Stimulated activated naive B cell treated with anti-CD40 and anti-IgM and Interleukin-4, amounts not matched to agents 10 μg/mL and 1 μg/mL and 100 μg/mL, for 72 hours (primary cell): Measurements from ENCODE around the gene TSTD2.

ENCODE experiments used
- ATAC-seq, 2 donors: fragments of 150-1000 bp; cut with Tn5 transposase; replicated peaks; 2 replicates each; pipeline ENCODE4 v1.10.0; 2021; ENCODE audit warnings: moderate library complexity in 1 of 2
- DNase-seq: peaks from one replicate; pipeline ENCODE4 v3.0.0; 2021
- H3K27ac Mint-ChIP-seq: one replicate; pipeline ENCODE4 v1.8.0; 2022; ENCODE audit warnings: mild to moderate bottlenecking, mixed read lengths
- H3K27me3 Mint-ChIP-seq, 2 donors: one replicate each; pipeline ENCODE4 v1.8.0; 2022; ENCODE audit warnings: mixed read lengths in 2 of 2
- H3K36me3 Mint-ChIP-seq, 2 donors: one replicate each; pipeline ENCODE4 v1.8.0; 2022; ENCODE audit warnings: mixed read lengths in 2 of 2, mild to moderate bottlenecking in 1 of 2
- H3K4me1 Mint-ChIP-seq, 2 donors: one replicate each; pipeline ENCODE4 v1.8.0; 2022; ENCODE audit warnings: mixed read lengths in 2 of 2, mild to moderate bottlenecking in 1 of 2
- H3K4me3 Mint-ChIP-seq, 2 donors: one replicate each; pipeline ENCODE4 v1.8.0; 2022; ENCODE audit warnings: mild to moderate bottlenecking in 2 of 2, mixed read lengths in 2 of 2, moderate library complexity in 1 of 2
- H3K9me3 Mint-ChIP-seq, 2 donors: one replicate each; pipeline ENCODE4 v1.8.0; 2022; ENCODE audit warnings: mixed read lengths in 2 of 2, mild to moderate bottlenecking in 1 of 2

The TSTD2 gene

GRCh38 chr9:97556721-97557605, 76.2 kb downstream of the TSTD2 start:
- Mint-ChIP-seq H3K27me3 (peaks cover 54 to 55% of the 10 kb centered on the region in 2 donors), H3K27ac (no peak overlapping the region), H3K4me3 (no peak overlapping the region), H3K9me3 (no peaks in the 10 kb centered on the region), H3K36me3 (no peaks in the 10 kb centered on the region), H3K4me1 (peaks cover 2 to 4% of the 10 kb centered on the region in 2 donors)
- ATAC-seq (no peak), DNase-seq (no peak)

DNA sequence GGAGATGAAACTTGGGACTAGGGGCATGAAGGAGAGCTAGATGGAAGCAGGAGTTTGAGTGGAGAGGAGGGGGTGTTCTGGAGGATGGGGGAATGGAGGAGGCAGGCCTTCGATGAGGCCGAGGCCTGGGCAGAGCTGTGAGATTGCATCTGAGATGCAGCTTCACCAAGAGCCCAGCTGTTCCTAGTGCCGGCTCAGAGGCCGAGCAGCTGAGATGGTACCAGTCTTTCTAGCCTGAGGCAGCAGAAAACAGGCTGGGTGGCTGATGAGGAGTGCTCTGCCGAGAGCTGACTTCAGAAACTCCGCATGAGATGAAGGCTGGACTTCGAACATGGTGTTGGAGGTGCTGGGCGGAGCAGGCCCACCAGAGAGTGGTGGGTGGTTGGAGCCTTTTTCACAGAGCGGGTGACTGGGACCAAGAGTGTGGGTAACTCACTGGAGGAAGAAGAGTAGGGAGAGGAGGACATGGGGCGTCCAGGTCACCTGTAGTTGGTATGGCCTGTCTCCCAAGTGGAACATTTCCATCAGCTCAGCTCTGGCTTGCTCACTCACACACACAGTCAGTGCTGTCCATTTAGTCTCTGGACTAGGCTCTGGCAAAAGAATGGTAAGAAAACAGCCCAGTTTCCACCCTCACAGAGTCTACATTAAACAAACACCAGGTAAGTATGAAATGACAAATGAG, 77.0 kb downstream of the TSTD2 start:
- ATAC-seq, result no peak

DNA sequence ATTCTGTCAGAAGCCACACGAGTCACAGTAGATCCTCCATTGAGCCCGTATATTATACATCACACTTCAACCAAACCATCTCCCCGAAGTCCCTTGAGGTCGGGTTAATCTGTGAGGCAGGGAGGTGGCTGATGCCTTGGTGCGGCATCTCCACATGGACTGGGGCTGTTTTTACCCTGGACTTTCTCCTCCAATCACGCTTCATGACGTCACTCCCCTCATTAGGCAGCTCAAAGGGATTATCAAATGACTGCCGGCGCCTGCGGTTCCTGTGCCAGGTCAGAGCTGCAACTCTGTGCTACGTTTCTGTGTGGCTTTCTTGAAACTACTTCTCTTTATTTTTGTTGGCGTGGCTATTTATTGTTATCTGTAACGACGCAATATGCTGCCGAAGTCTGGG, 78.0 kb downstream of the TSTD2 start:
- no peaks in the 10 kb centered on the region for H3K9me3 Mint-ChIP-seq
- H3K36me3 Mint-ChIP-seq, result no peaks in the 10 kb centered on the region
- no peak overlapping the region for H3K27ac Mint-ChIP-seq
- peaks cover 47% of the 10 kb centered on the region in 2 donors for H3K27me3 Mint-ChIP-seq
- no peak overlapping the region for H3K4me3 Mint-ChIP-seq
- ATAC-seq, result no peak
- DNase-seq, result no peak
- peaks cover 2 to 4% of the 10 kb centered on the region in 2 donors for H3K4me1 Mint-ChIP-seq

More for the DNA sequence above, 77.0 kb downstream of the TSTD2 start:
- Mint-ChIP-seq H3K4me1 (peaks cover 2 to 4% of the 10 kb centered on the region in 2 donors), H3K4me3 (no peak overlapping the region), H3K9me3 (no peaks in the 10 kb centered on the region), H3K27ac (no peak overlapping the region), H3K36me3 (no peaks in the 10 kb centered on the region), H3K27me3 (peaks cover 49% of the 10 kb centered on the region in 2 donors)
- no peak for DNase-seq

DNA sequence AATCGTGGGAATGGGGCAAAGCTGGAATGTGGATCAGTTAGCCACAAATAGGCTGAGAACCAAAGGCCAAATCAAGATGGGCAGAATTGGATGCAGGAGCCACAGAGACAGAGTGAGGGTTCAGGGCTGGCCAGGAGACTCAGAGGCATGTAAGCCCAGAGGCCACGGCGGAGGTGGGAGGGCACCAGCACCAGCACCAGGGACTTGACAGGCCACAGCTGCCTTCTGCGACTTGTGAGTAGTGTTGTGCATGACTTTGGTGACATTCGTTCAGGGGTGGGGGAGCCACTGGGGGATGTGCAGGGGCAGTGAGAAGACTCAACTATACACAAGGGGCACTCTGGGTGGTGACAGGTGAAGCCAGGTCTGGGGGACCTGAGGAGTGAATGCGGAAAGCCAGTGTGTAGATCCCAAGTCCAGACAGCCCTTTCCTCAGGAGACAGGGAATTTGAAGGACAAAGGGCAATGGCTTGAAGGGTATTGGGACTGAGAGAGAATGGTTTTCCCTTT, 78.5 kb downstream of the TSTD2 start:
- peaks cover 42 to 45% of the 10 kb centered on the region in 2 donors for H3K27me3 Mint-ChIP-seq
- peaks cover 2 to 4% of the 10 kb centered on the region in 2 donors for H3K4me1 Mint-ChIP-seq
- H3K4me3 Mint-ChIP-seq, result no peak overlapping the region
- ATAC-seq (no peak), DNase-seq (no peak)
- H3K36me3 Mint-ChIP-seq, result no peaks in the 10 kb centered on the region
- H3K27ac Mint-ChIP-seq, result no peak overlapping the region
- no peaks in the 10 kb centered on the region for H3K9me3 Mint-ChIP-seq

GRCh38 chr9:97553841-97554240, 79.3 kb downstream of the TSTD2 start:
- DNase-seq (no peak), ATAC-seq (no peak)
- H3K4me1 Mint-ChIP-seq, result peaks cover under 1% of the 10 kb centered on the region in 2 donors
- H3K36me3 Mint-ChIP-seq, result no peaks in the 10 kb centered on the region
- H3K9me3 Mint-ChIP-seq, result no peaks in the 10 kb centered on the region
- H3K27ac Mint-ChIP-seq, result no peak overlapping the region
- peaks cover 36 to 48% of the 10 kb centered on the region in 2 donors for H3K27me3 Mint-ChIP-seq
- H3K4me3 Mint-ChIP-seq, result no peak overlapping the region

DNA sequence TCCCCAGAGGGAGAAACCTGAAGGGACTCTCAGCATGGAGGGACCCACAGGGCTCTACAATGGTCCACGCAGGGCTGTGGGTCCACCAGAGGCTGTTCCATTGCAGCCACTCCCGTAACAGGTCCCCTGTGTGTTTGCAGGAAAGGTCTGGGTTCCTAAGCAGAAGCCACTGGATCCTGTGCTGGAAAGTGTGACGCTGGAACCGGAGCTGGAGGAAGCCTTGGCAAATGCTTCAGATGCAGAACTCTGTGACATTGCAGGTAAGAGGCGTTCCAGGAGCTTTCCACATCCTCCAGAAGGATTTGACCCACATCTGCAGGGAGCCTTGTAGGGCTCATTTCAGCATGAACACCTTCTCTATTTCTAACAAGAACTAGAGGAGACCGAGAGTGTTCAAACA, 80.0 kb downstream of the TSTD2 start:
- H3K36me3 Mint-ChIP-seq, result no peaks in the 10 kb centered on the region

DNA sequence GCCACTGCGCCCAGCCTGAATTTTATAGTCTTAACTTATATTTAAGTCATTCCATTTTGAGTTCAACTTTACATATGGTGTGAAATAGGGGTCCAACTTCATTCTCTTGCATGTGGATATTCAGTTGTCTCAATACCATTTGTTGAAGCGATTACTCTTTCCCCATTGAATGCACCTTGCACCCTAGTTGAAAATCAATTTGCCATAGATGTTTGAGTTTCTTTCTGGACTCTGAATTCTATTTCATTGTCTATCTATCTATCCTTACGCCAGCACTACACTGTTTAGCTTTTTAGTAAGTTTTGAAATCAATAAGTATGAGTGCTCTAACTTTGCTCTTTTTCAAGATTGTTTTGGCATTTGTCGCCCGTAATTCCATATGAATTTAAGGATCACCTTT, 81.9 kb downstream of the TSTD2 start:
- Mint-ChIP-seq H3K27ac (no peak overlapping the region), H3K36me3 (no peaks in the 10 kb centered on the region), H3K27me3 (peaks cover 42 to 44% of the 10 kb centered on the region in 2 donors), H3K4me3 (no peak overlapping the region), H3K4me1 (no peaks in the 10 kb centered on the region), H3K9me3 (no peaks in the 10 kb centered on the region)
- ATAC-seq (no peak), DNase-seq (no peak)

More for the DNA sequence above, 80.0 kb downstream of the TSTD2 start:
- Mint-ChIP-seq H3K9me3 (no peaks in the 10 kb centered on the region), H3K27ac (no peak overlapping the region), H3K4me1 (no peaks in the 10 kb centered on the region), H3K4me3 (no peak overlapping the region), H3K27me3 (peaks cover 40 to 51% of the 10 kb centered on the region in 2 donors)
- ATAC-seq, result no peak
- DNase-seq, result no peak

DNA sequence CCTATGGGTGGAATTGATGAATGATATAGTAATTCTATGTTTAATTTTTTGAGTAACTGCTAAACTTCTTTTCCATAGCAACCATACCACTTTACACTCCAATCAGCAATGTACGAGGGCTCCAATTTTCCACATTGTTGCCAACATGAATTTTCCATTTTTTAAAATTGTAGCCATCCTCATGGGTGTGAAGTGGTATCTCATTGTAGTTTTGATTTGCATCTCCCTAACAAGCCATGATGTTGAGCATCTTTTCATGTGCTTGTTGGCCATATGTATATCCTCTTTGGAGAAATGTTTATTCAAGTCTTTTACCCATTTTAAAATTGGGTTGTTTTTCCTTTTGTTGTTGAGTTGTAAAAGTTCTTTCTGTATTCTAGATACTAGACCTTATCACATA, 82.8 kb downstream of the TSTD2 start:
- Mint-ChIP-seq H3K36me3 (no peaks in the 10 kb centered on the region), H3K4me1 (no peaks in the 10 kb centered on the region), H3K27me3 (peaks cover 34 to 35% of the 10 kb centered on the region in 2 donors), H3K9me3 (no peaks in the 10 kb centered on the region), H3K4me3 (no peak overlapping the region), H3K27ac (no peak overlapping the region)
- ATAC-seq, result no peak
- DNase-seq, result no peak
